Activated T-helper 17 cell treated with anti-CD3 and anti-CD28 coated beads, Interleukin-2, amount 50 U/mL, for 72 hours (primary cell): ENCODE measurements around the gene MEMO1. TPM values are rescaled to one million over a fixed set of nuclear protein-coding genes. Genes with fewer than 3 reads are reported as not detected.
A peak's percentile ranks its signal among the peaks of the same experiment; 100 is the strongest.

Source experiments
- ATAC-seq: fragments of 150-1000 bp; cut with Tn5 transposase; replicated peaks from 2 replicates; pipeline ENCODE4 v1.10.0; 2021; ENCODE audit warnings: mild to moderate bottlenecking, moderate library complexity
- H3K27ac Mint-ChIP-seq: one replicate; pipeline ENCODE4 v1.8.0; 2022; ENCODE audit warnings: mixed read lengths
- H3K27me3 Mint-ChIP-seq: one replicate; pipeline ENCODE4 v1.8.0; 2022; ENCODE audit warnings: mixed read lengths
- H3K36me3 Mint-ChIP-seq: one replicate; pipeline ENCODE4 v1.8.0; 2022; ENCODE audit warnings: low read depth, mild to moderate bottlenecking, mixed read lengths
- H3K4me1 Mint-ChIP-seq: one replicate; pipeline ENCODE4 v1.8.0; 2022; ENCODE audit warnings: mixed read lengths
- H3K4me3 Mint-ChIP-seq: one replicate; pipeline ENCODE4 v1.8.0; 2022; ENCODE audit warnings: mild to moderate bottlenecking, mixed read lengths
- H3K9me3 Mint-ChIP-seq: one replicate; pipeline ENCODE4 v1.8.0; 2022; ENCODE audit warnings: mixed read lengths
- total RNA-seq, 2 donors: library from RNA; stranded (reverse); gene quantifications; one replicate each; pipeline ENCODE4 v1.2.3, GENCODE V29; 2022

The MEMO1 gene
- total RNA-seq, 2 donors from 2014 or later, result 44.8 to 74.1 TPM

GRCh38 chr2:32008805-32009515, 1.8 kb downstream of the MEMO1 start:
- Mint-ChIP-seq H3K4me3 (peak overlapping the region; percentile 87), H3K27me3 (no peaks in the 10 kb centered on the region), H3K27ac (peak overlapping the region; percentile 89), H3K4me1 (peaks cover 37% of the 10 kb centered on the region), H3K9me3 (no peaks in the 10 kb centered on the region), H3K36me3 (peaks cover 16% of the 10 kb centered on the region)
- no peak for ATAC-seq

GRCh38 chr2:32007121-32007391, 3.8 kb downstream of the MEMO1 start:
- Mint-ChIP-seq H3K27me3 (no peaks in the 10 kb centered on the region), H3K4me3 (peak overlapping the region; percentile 87), H3K27ac (no peak overlapping the region), H3K9me3 (no peaks in the 10 kb centered on the region), H3K36me3 (peaks cover 16% of the 10 kb centered on the region), H3K4me1 (peaks cover 41% of the 10 kb centered on the region)
- ATAC-seq, result no peak

GRCh38 chr2:32005371-32005976, 5.3 kb downstream of the MEMO1 start:
- no peak for ATAC-seq
- H3K4me3 Mint-ChIP-seq, result peak overlapping the region; percentile 15
- no peaks in the 10 kb centered on the region for H3K27me3 Mint-ChIP-seq
- H3K27ac Mint-ChIP-seq, result no peak overlapping the region
- no peaks in the 10 kb centered on the region for H3K9me3 Mint-ChIP-seq
- H3K36me3 Mint-ChIP-seq, result peaks cover 16% of the 10 kb centered on the region
- peaks cover 37% of the 10 kb centered on the region for H3K4me1 Mint-ChIP-seq

GRCh38 chr2:32003791-32004190, 7.0 kb downstream of the MEMO1 start:
- Mint-ChIP-seq H3K9me3 (no peaks in the 10 kb centered on the region), H3K27me3 (no peaks in the 10 kb centered on the region), H3K4me1 (peaks cover 40% of the 10 kb centered on the region), H3K4me3 (no peak overlapping the region), H3K36me3 (peaks cover 16% of the 10 kb centered on the region), H3K27ac (no peak overlapping the region)
- ATAC-seq, result no peak

GRCh38 chr2:32002406-32002805, 8.4 kb downstream of the MEMO1 start:
- Mint-ChIP-seq H3K27ac (no peak overlapping the region), H3K36me3 (peaks cover 16% of the 10 kb centered on the region), H3K4me3 (no peak overlapping the region), H3K4me1 (peaks cover 45% of the 10 kb centered on the region), H3K27me3 (no peaks in the 10 kb centered on the region), H3K9me3 (no peaks in the 10 kb centered on the region)
- no peak for ATAC-seq

- H3K4me1 Mint-ChIP-seq, result peaks cover 27% of the 10 kb centered on the region
- H3K9me3 Mint-ChIP-seq, result no peaks in the 10 kb centered on the region
- no peak overlapping the region for H3K4me3 Mint-ChIP-seq
- no peak for ATAC-seq
- H3K36me3 Mint-ChIP-seq, result no peaks in the 10 kb centered on the region
- H3K27me3 Mint-ChIP-seq, result no peaks in the 10 kb centered on the region
- no peak overlapping the region for H3K27ac Mint-ChIP-seq
Observed at GRCh38 chr2:31999438-31999837, 11.4 kb downstream of the MEMO1 start.

- Mint-ChIP-seq H3K4me3 (no peak overlapping the region), H3K4me1 (peaks cover 24% of the 10 kb centered on the region), H3K36me3 (no peaks in the 10 kb centered on the region), H3K9me3 (no peaks in the 10 kb centered on the region), H3K27ac (peak overlapping the region; percentile 0), H3K27me3 (no peaks in the 10 kb centered on the region)
- peak; percentile 47 for ATAC-seq
Observed at GRCh38 chr2:31998731-31999383, 12.0 kb downstream of the MEMO1 start.

- Mint-ChIP-seq H3K9me3 (no peaks in the 10 kb centered on the region), H3K27me3 (no peaks in the 10 kb centered on the region), H3K36me3 (no peaks in the 10 kb centered on the region), H3K4me3 (peak overlapping the region; percentile 30), H3K4me1 (peaks cover 25% of the 10 kb centered on the region), H3K27ac (peak overlapping the region; percentile 20)
- ATAC-seq, result peak; percentile 80
Observed at GRCh38 chr2:31997653-31998052, 13.2 kb downstream of the MEMO1 start.

- H3K27ac Mint-ChIP-seq, result peak overlapping the region; percentile 10
- H3K9me3 Mint-ChIP-seq, result no peaks in the 10 kb centered on the region
- no peaks in the 10 kb centered on the region for H3K27me3 Mint-ChIP-seq
- H3K4me1 Mint-ChIP-seq, result peaks cover 29% of the 10 kb centered on the region
- H3K4me3 Mint-ChIP-seq, result no peak overlapping the region
- peaks cover 5% of the 10 kb centered on the region for H3K36me3 Mint-ChIP-seq
- no peak for ATAC-seq
Observed at GRCh38 chr2:31996571-31997150, 14.1 kb downstream of the MEMO1 start.

GRCh38 chr2:31992934-31993333, 17.9 kb downstream of the MEMO1 start:
- Mint-ChIP-seq H3K27me3 (no peaks in the 10 kb centered on the region), H3K9me3 (no peaks in the 10 kb centered on the region), H3K4me3 (no peak overlapping the region), H3K36me3 (peaks cover 5% of the 10 kb centered on the region), H3K4me1 (peaks cover 22% of the 10 kb centered on the region), H3K27ac (peak overlapping the region; percentile 62)
- no peak for ATAC-seq

- Mint-ChIP-seq H3K27me3 (no peaks in the 10 kb centered on the region), H3K4me3 (no peak overlapping the region), H3K9me3 (no peaks in the 10 kb centered on the region), H3K36me3 (peaks cover 5% of the 10 kb centered on the region), H3K27ac (no peak overlapping the region), H3K4me1 (peaks cover 21% of the 10 kb centered on the region)
- ATAC-seq, result no peak
Observed at GRCh38 chr2:31992025-31992579, 18.7 kb downstream of the MEMO1 start.

GRCh38 chr2:31989946-31990345, 20.9 kb downstream of the MEMO1 start:
- Mint-ChIP-seq H3K27me3 (no peaks in the 10 kb centered on the region), H3K36me3 (peaks cover 5% of the 10 kb centered on the region), H3K27ac (no peak overlapping the region), H3K9me3 (no peaks in the 10 kb centered on the region), H3K4me3 (no peak overlapping the region), H3K4me1 (peaks cover 15% of the 10 kb centered on the region)
- no peak for ATAC-seq

GRCh38 chr2:31987454-31988220, 23.2 kb downstream of the MEMO1 start:
- peak; percentile 88 for ATAC-seq
- Mint-ChIP-seq H3K4me3 (peak overlapping the region; percentile 13), H3K27ac (peak overlapping the region; percentile 71)

GRCh38 chr2:31986906-31987305, 23.9 kb downstream of the MEMO1 start:
- Mint-ChIP-seq H3K27ac (peak overlapping the region; percentile 40), H3K9me3 (no peaks in the 10 kb centered on the region), H3K4me3 (no peak overlapping the region), H3K27me3 (no peaks in the 10 kb centered on the region), H3K4me1 (peaks cover 5% of the 10 kb centered on the region), H3K36me3 (peaks cover 16% of the 10 kb centered on the region)
- ATAC-seq, result no peak

More at GRCh38 chr2:31987454-31988220, 23.2 kb downstream of the MEMO1 start:
- no peaks in the 10 kb centered on the region for H3K9me3 Mint-ChIP-seq
- H3K27me3 Mint-ChIP-seq, result no peaks in the 10 kb centered on the region
- peaks cover 21% of the 10 kb centered on the region for H3K36me3 Mint-ChIP-seq
- H3K4me1 Mint-ChIP-seq, result peaks cover 8% of the 10 kb centered on the region
